Neural progenitor cell (in vitro differentiated cells): ENCODE measurements around the gene CWC25. TPM values are rescaled to one million over a fixed set of nuclear protein-coding genes. Genes with fewer than 3 reads are reported as not detected.

ENCODE experiments used
- DNase-seq: peaks from one replicate; pipeline ENCODE4 v3.0.0-alpha.2; 2016; ENCODE audit warnings: low spot score
- H2AFZ ChIP-seq: fragments of 200-600 bp; sonication (generic); replicated peaks from 2 replicates; pipeline ENCODE4 v1.6.1; 2016; ENCODE audit warnings: antibody characterized with exemption
- H3F3A ChIP-seq: fragments of 200-600 bp; sonication (generic); 2 replicates; pipeline ENCODE4 v1.6.1; 2016; ENCODE audit warnings: antibody characterized with exemption, low read depth
- H3K27ac ChIP-seq: fragments of 200-600 bp; sonication (generic); 2 replicates; pipeline ENCODE4 v1.5.1; 2016; ENCODE audit warnings: mild to moderate bottlenecking
- H3K27me3 ChIP-seq: fragments of 200-600 bp; sonication (generic); 2 replicates; pipeline ENCODE4 v1.6.1; 2016; ENCODE audit warnings: mild to moderate bottlenecking, moderate library complexity
- H3K36me3 ChIP-seq: fragments of 200-600 bp; sonication (generic); 2 replicates; pipeline ENCODE4 v1.5.1; 2016
- H3K4me1 ChIP-seq: fragments of 200-600 bp; sonication (generic); 2 replicates; pipeline ENCODE4 v1.6.1; 2016; ENCODE audit warnings: mixed run types
- H3K4me2 ChIP-seq: fragments of 200-600 bp; sonication (generic); 2 replicates; pipeline ENCODE4 v1.6.1; 2016
- H3K4me3 ChIP-seq: fragments of 200-600 bp; sonication (generic); 2 replicates; pipeline ENCODE4 v1.5.1; 2016
- H3K79me2 ChIP-seq: fragments of 200-600 bp; sonication (generic); 2 replicates; pipeline ENCODE4 v1.6.1; 2016; ENCODE audit warnings: low read depth
- H3K9ac ChIP-seq: fragments of 200-600 bp; sonication (generic); 2 replicates; pipeline ENCODE4 v1.6.1; 2016
- H3K9me3 ChIP-seq: fragments of 200-600 bp; sonication (generic); 2 replicates; pipeline ENCODE4 v1.5.1; 2016; ENCODE audit warnings: low read depth
- H4K20me1 ChIP-seq: fragments of 200-600 bp; sonication (generic); 2 replicates; pipeline ENCODE4 v1.6.1; 2016; ENCODE audit warnings: low read depth
- H3K27ac Mint-ChIP-seq: 3 replicates; pipeline ENCODE4 v1.8.0; 2021; ENCODE audit warnings: mixed read lengths
- H3K27me3 Mint-ChIP-seq: 2 replicates; pipeline ENCODE4 v1.8.0; 2022; ENCODE audit warnings: low read depth, mild to moderate bottlenecking, inconsistent platforms, moderate library complexity, mixed read lengths; ENCODE audit not compliant: insufficient read depth
- H3K36me3 Mint-ChIP-seq: 3 replicates; pipeline ENCODE4 v1.8.0; 2021; ENCODE audit warnings: mixed read lengths
- H3K4me1 Mint-ChIP-seq: 3 replicates; pipeline ENCODE4 v1.8.0; 2021; ENCODE audit warnings: mixed read lengths
- H3K4me3 Mint-ChIP-seq: 3 replicates; pipeline ENCODE4 v1.8.0; 2021; ENCODE audit warnings: mild to moderate bottlenecking, moderate library complexity, mixed read lengths
- H3K9me3 Mint-ChIP-seq: 3 replicates; pipeline ENCODE4 v1.8.0; 2020; ENCODE audit warnings: mixed read lengths
- EZH2 ChIP-seq: fragments of 200-600 bp; sonication (generic); IDR thresholded peaks from 2 replicates; pipeline ENCODE4 v1.6.1; 2017; ENCODE audit warnings: antibody characterized with exemption, mild to moderate bottlenecking, moderate library complexity
- EZH2phosphoT487 ChIP-seq: fragments of 200-600 bp; sonication (generic); IDR thresholded peaks from 2 replicates; pipeline ENCODE4 v1.6.1; 2017; ENCODE audit warnings: antibody characterized with exemption
- microRNA-seq: library from miRNA; unstranded; fragments of <30 nt; microRNA quantifications from one replicate; pipeline ENCODE4, GENCODE V29; 2016
- small RNA-seq: library from RNA; depleted of rRNA; stranded (forward); fragments of <200 nt; gene quantifications from one replicate; pipeline ENCODE3, GENCODE V24; 2015
- total RNA-seq: library from RNA; depleted of rRNA; stranded (reverse); fragments of >200 nt; gene quantifications from 2 replicates; pipeline ENCODE4 v1.2.3, GENCODE V29; 2015; ENCODE audit warnings: low replicate concordance
- TF ChIP-seq, protein P1 (sequence below): fragments of 200-600 bp; sonication (generic); IDR thresholded peaks from 2 replicates; pipeline ENCODE4 v1.5.1; 2017; ENCODE audit warnings: antibody characterized with exemption, mild to moderate bottlenecking

Gene CWC25
- total RNA-seq, 1 donor from 2014 or later: 19.2 TPM

DNA sequence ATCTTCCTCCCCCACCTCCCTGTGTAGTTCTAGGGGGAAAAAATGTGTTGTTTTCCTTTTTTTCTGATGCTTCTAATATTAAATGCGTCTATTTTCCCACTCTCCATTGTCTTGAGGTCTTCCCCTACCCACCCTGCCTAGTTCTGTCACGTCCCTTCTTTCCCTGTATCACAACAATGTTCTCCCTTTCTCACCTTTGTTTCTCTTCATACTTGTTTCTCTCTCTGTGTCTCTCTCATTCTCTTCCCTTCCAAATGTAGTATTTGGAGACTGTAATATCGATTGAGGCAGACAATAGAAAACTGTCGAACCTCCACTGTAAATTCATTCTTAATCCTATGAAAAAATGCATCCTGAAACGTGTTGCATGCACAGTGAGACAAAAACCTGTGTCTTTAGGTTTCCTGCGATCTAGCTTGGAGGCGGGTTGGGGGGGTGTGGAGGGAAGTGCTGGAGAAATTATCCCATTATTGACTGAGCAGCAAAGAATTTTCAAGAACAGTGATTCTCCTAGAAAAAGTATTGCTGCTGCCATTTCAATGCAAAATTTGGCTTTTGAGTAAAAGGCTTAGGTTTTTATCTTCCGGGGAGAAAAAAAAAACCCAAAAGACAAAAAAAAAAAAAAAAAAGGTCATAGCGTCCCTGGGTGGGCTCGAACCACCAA is 73.8 kb downstream of the CWC25 start:
- Histone ChIP-seq H3K27ac (no peak overlapping the region), H3K4me2 (peak overlapping the region; percentile 99), H3K9me3 (no peaks in the 10 kb centered on the region), H3K9ac (no peak overlapping the region), H3K4me1 (peaks cover 20% of the 10 kb centered on the region), H2AFZ (peak overlapping the region; percentile 53), H4K20me1 (peaks cover 17% of the 10 kb centered on the region), H3K4me3 (peak overlapping the region; percentile 92), H3F3A (peaks cover 38% of the 10 kb centered on the region), H3K27me3 (no peaks in the 10 kb centered on the region), H3K79me2 (peaks cover 61% of the 10 kb centered on the region), H3K36me3 (no peaks in the 10 kb centered on the region)
- DNase-seq: peak; percentile 53
- Mint-ChIP-seq H3K27me3 (peaks cover 23% of the 10 kb centered on the region), H3K36me3 (peaks cover 8% of the 10 kb centered on the region), H3K4me1 (peaks cover 34% of the 10 kb centered on the region), H3K27ac (peak overlapping the region; percentile 98), H3K9me3 (peaks cover 3% of the 10 kb centered on the region), H3K4me3 (peak overlapping the region; percentile 99)
- TF ChIP-seq, protein P1, sequence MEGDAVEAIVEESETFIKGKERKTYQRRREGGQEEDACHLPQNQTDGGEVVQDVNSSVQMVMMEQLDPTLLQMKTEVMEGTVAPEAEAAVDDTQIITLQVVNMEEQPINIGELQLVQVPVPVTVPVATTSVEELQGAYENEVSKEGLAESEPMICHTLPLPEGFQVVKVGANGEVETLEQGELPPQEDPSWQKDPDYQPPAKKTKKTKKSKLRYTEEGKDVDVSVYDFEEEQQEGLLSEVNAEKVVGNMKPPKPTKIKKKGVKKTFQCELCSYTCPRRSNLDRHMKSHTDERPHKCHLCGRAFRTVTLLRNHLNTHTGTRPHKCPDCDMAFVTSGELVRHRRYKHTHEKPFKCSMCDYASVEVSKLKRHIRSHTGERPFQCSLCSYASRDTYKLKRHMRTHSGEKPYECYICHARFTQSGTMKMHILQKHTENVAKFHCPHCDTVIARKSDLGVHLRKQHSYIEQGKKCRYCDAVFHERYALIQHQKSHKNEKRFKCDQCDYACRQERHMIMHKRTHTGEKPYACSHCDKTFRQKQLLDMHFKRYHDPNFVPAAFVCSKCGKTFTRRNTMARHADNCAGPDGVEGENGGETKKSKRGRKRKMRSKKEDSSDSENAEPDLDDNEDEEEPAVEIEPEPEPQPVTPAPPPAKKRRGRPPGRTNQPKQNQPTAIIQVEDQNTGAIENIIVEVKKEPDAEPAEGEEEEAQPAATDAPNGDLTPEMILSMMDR: no peak
- TF ChIP-seq EZH2: no peak
- no peak for TF ChIP-seq EZH2phosphoT487

Small RNA genes within 50 kb of the gene (microRNA-seq; reads per million reads assigned to microRNA genes)
- not detected for gene MIR4727

Small RNA genes within 50 kb of the gene (small RNA-seq; reads per million reads assigned to genes)
- gene MIR4727: not detected
- gene RNU6-866P: not detected
- not detected for gene SNORA21
- not detected for gene SNORA21B

Other genes with a start within 250 kb of the CWC25 start
- gene SRCIN1, start 219.4 kb downstream of the CWC25 start, total RNA-seq: 3.8 and 15.6 TPM in 2 replicates
- gene EPOP, start 150.4 kb downstream of the CWC25 start, total RNA-seq: 8.0 and 19.3 TPM in 2 replicates
- gene MLLT6, start 120.0 kb downstream of the CWC25 start, total RNA-seq: 7.4 and 24.4 TPM in 2 replicates
- 0.60 and 1.0 TPM in 2 replicates for gene CISD3, start 95.0 kb downstream of the CWC25 start, total RNA-seq
- 16.7 and 23.8 TPM in 2 replicates for gene PCGF2, start 77.0 kb downstream of the CWC25 start, total RNA-seq
- gene PSMB3, start 72.6 kb downstream of the CWC25 start, total RNA-seq: 127 and 141 TPM in 2 replicates
- 45.6 and 81.1 TPM in 2 replicates for gene PIP4K2B, start 25.8 kb downstream of the CWC25 start, total RNA-seq
- 1,779 and 3,404 TPM in 2 replicates for gene RPL23, start 28.4 kb upstream of the CWC25 start, total RNA-seq
- 45.2 and 85.1 TPM in 2 replicates for gene LASP1, start 44.7 kb upstream of the CWC25 start, total RNA-seq
- not detected in 2 replicates for gene FBXO47, start 142.1 kb upstream of the CWC25 start, total RNA-seq